Measurements from ENCODE around the gene CCL14.

GRCh38 chr17:35944151-35944550 lies 42.4 kb downstream of the CCL14 start:
- TF ChIP-seq FOXP1 (CRISPR knock-in tag; IDR thresholded peaks at IDR 0.05) (no peak), NR1H2 (CRISPR knock-in tag; IDR thresholded peaks at IDR 0.05) (no peak), USF1 (CRISPR knock-in tag; IDR thresholded peaks at IDR 0.05) (no peak), CTCF (IDR thresholded peaks at IDR 0.05 in 2 of 3, conservative IDR thresholded peaks at IDR 0.05 in 1 of 3; ENCODE audit: insufficient read depth in 2 of 3, low read depth in 1 of 3, low read length in 3 of 3) (no peak), SMC3 (conservative IDR thresholded peaks at IDR 0.05; ENCODE audit: insufficient read depth, low read depth, low read length) (no peak), EP300 (IDR thresholded peaks at IDR 0.05; ENCODE audit: low read length) (no peak), PATZ1 (CRISPR knock-in tag; IDR thresholded peaks at IDR 0.05; ENCODE audit: borderline replicate concordance) (no peak), XRCC5 (IDR thresholded peaks at IDR 0.05; ENCODE audit: low read depth, low read length) (no peak), POLR2A (conservative IDR thresholded peaks at IDR 0.05) (no peak), ZBTB34 (CRISPR knock-in tag; IDR thresholded peaks at IDR 0.05) (no peak), ZBTB40 (IDR thresholded peaks at IDR 0.05) (no peak), ZBTB40 (CRISPR knock-in tag; IDR thresholded peaks at IDR 0.05) (no peak), ILK (tag; IDR thresholded peaks at IDR 0.05; ENCODE audit: borderline replicate concordance, low read depth) (no peak), ZSCAN29 (IDR thresholded peaks at IDR 0.05) (no peak)

Measured in K562 (cell line).